GM23338 (cell line): ENCODE measurements around the gene GH1. TPM values are rescaled to one million over a fixed set of nuclear protein-coding genes. Genes with fewer than 3 reads are reported as not detected.

Source experiments
- ATAC-seq: fragments of 200-7000 bp; cut with Tn5 transposase; 3 replicates; pipeline ENCODE4 v1.9.1; 2020
- DNase-seq: peaks from one replicate; pipeline ENCODE4 v3.0.0-alpha.2; 2015; ENCODE audit warnings: low spot score
- H2AFZ ChIP-seq: fragments of 200-600 bp; sonication (generic); 2 replicates; pipeline ENCODE4 v1.8.0; 2016; ENCODE audit warnings: antibody characterized with exemption, mild to moderate bottlenecking, moderate library complexity
- H3F3A ChIP-seq: fragments of 200-600 bp; sonication (generic); replicated peaks from 2 replicates; pipeline ENCODE4 v1.8.0; 2017; ENCODE audit warnings: antibody characterized with exemption, mixed run types, low read depth
- H3K27ac ChIP-seq: fragments of 200-600 bp; sonication (generic); 2 replicates; pipeline ENCODE4 v1.6.1; 2016; ENCODE audit warnings: low read depth
- H3K27me3 ChIP-seq: fragments of 200-600 bp; sonication (generic); 2 replicates; pipeline ENCODE4 v1.8.0; 2016; ENCODE audit warnings: mild to moderate bottlenecking, mixed run types, moderate library complexity; ENCODE audit not compliant: insufficient read depth
- H3K36me3 ChIP-seq: fragments of 200-600 bp; sonication (generic); 2 replicates; pipeline ENCODE4 v1.8.0; 2016; ENCODE audit warnings: mild to moderate bottlenecking; ENCODE audit not compliant: insufficient read depth
- H3K4me1 ChIP-seq: fragments of 200-600 bp; sonication (generic); 2 replicates; pipeline ENCODE4 v1.8.0; 2016; ENCODE audit warnings: mild to moderate bottlenecking, moderate library complexity; ENCODE audit not compliant: insufficient read depth
- H3K4me2 ChIP-seq: fragments of 200-600 bp; sonication (generic); 2 replicates; pipeline ENCODE4 v1.7.1; 2017; ENCODE audit warnings: mixed run types
- H3K4me3 ChIP-seq: fragments of 200-600 bp; sonication (generic); 2 replicates; pipeline ENCODE4 v1.6.1; 2016; ENCODE audit warnings: mixed run types
- H3K79me2 ChIP-seq: fragments of 200-600 bp; sonication (generic); replicated peaks from 2 replicates; pipeline ENCODE4 v1.8.0; 2017; ENCODE audit warnings: mild to moderate bottlenecking; ENCODE audit not compliant: insufficient read depth
- H3K9me2 ChIP-seq: fragments of 200-600 bp; sonication (generic); 2 replicates; pipeline ENCODE4 v1.8.0; 2017; ENCODE audit not compliant: insufficient read depth
- H4K20me1 ChIP-seq: fragments of 200-600 bp; sonication (generic); replicated peaks from 2 replicates; pipeline ENCODE4 v1.8.0; 2017; ENCODE audit warnings: mild to moderate bottlenecking; ENCODE audit not compliant: insufficient read depth
- H3K27ac Mint-ChIP-seq: 2 replicates; pipeline ENCODE4 v1.8.0; 2020; ENCODE audit warnings: inconsistent platforms, mild to moderate bottlenecking, moderate library complexity, mixed read lengths
- H3K27me3 Mint-ChIP-seq: 3 replicates; pipeline ENCODE4 v1.8.0; 2022; ENCODE audit warnings: low read depth, mild to moderate bottlenecking, moderate library complexity, mixed read lengths, inconsistent platforms; ENCODE audit not compliant: insufficient read depth, poor library complexity
- H3K36me3 Mint-ChIP-seq: 3 replicates; pipeline ENCODE4 v1.8.0; 2021; ENCODE audit warnings: low read depth, mild to moderate bottlenecking, inconsistent platforms, moderate library complexity, mixed read lengths
- H3K4me1 Mint-ChIP-seq: 3 replicates; pipeline ENCODE4 v1.8.0; 2020; ENCODE audit warnings: mild to moderate bottlenecking, inconsistent platforms, mixed read lengths
- H3K4me3 Mint-ChIP-seq: 3 replicates; pipeline ENCODE4 v1.8.0; 2021; ENCODE audit warnings: moderate library complexity, mild to moderate bottlenecking, inconsistent platforms, mixed read lengths
- H3K9me3 Mint-ChIP-seq: 3 replicates; pipeline ENCODE4 v1.8.0; 2020; ENCODE audit warnings: moderate library complexity, mild to moderate bottlenecking, inconsistent platforms, mixed read lengths
- CREB1 ChIP-seq: fragments of 250-450 bp; sonication (Bioruptor Pico); IDR thresholded peaks from 2 replicates; pipeline ENCODE4 v1.5.0; 2020; ENCODE audit warnings: low read depth, mild to moderate bottlenecking, moderate library complexity
- ETS1 ChIP-seq: IDR thresholded peaks from 2 replicates; pipeline ENCODE4 v1.6.1; 2016; ENCODE audit warnings: antibody characterized with exemption
- EZH2 ChIP-seq: fragments of 200-600 bp; sonication (generic); IDR thresholded peaks from one replicate; pipeline ENCODE4 v1.8.0; 2017; ENCODE audit warnings: antibody characterized with exemption, mild to moderate bottlenecking, low read depth; ENCODE audit not compliant: unreplicated experiment
- EZH2phosphoT487 ChIP-seq: fragments of 200-600 bp; sonication (generic); IDR thresholded peaks from one replicate; pipeline ENCODE4 v1.8.1; 2018; ENCODE audit warnings: antibody characterized with exemption; ENCODE audit not compliant: unreplicated experiment
- JUNB ChIP-seq: IDR thresholded peaks from one replicate; pipeline ENCODE4 v1.6.1; 2016; ENCODE audit warnings: antibody characterized with exemption; ENCODE audit not compliant: unreplicated experiment
- NANOG ChIP-seq: IDR thresholded peaks from 2 replicates; pipeline ENCODE4 v1.6.1; 2016; ENCODE audit warnings: antibody characterized with exemption, borderline replicate concordance
- REST ChIP-seq: IDR thresholded peaks from one replicate; pipeline ENCODE4 v1.6.1; 2018; ENCODE audit warnings: antibody characterized with exemption; ENCODE audit not compliant: unreplicated experiment
- STAT1 ChIP-seq: IDR thresholded peaks from one replicate; pipeline ENCODE4 v1.6.1; 2016; ENCODE audit warnings: antibody characterized with exemption; ENCODE audit not compliant: unreplicated experiment
- ZNF114 ChIP-seq: fragments of 250-450 bp; sonication (Bioruptor Pico); IDR thresholded peaks from 2 replicates; pipeline ENCODE4 v1.5.0; 2020; ENCODE audit warnings: mild to moderate bottlenecking, moderate library complexity
- ZNF331 ChIP-seq: fragments of 250-450 bp; sonication (Bioruptor Pico); IDR thresholded peaks from 2 replicates; pipeline ENCODE4 v1.5.0; 2020; ENCODE audit warnings: low read depth, mild to moderate bottlenecking, moderate library complexity
- ZNF462 ChIP-seq: fragments of 250-450 bp; sonication (Bioruptor Pico); IDR thresholded peaks from 2 replicates; pipeline ENCODE4 v1.5.0; 2020; ENCODE audit warnings: mild to moderate bottlenecking, moderate library complexity
- polyA plus RNA-seq: library from polyadenylated mRNA; unstranded; fragments of >200 nt; fragmentation: Nextera tagmentation; extraction: Ambion mirVana; gene quantifications from 2 replicates; pipeline ENCODE4 v1.2.1, GENCODE V29; 2016
- total RNA-seq: library from RNA; depleted of rRNA; stranded (reverse); fragments of >200 nt; shearing (Covaris generic); gene quantifications from 2 replicates; pipeline ENCODE4 v1.2.3, GENCODE V29; 2014

The GH1 gene
- total and polyA plus RNA-seq, 2 experiments from 2014 or later = 0.57 TPM; not detected in 1

- H3K27me3 ChIP-seq = no peaks in the 10 kb centered on the region
- no peaks in the 10 kb centered on the region for H3K79me2 ChIP-seq
- no peak overlapping the region for H3K27ac ChIP-seq
- H3K4me2 ChIP-seq = no peak overlapping the region
- no peaks in the 10 kb centered on the region for H4K20me1 ChIP-seq
- no peaks in the 10 kb centered on the region for H3K9me2 ChIP-seq
- no peaks in the 10 kb centered on the region; the same call in 2 of the 3 replicates for H3K9me3 Mint-ChIP-seq
- H3K4me1 ChIP-seq = no peaks in the 10 kb centered on the region
- H3K36me3 ChIP-seq = no peaks in the 10 kb centered on the region
- H3K27me3 Mint-ChIP-seq = peaks cover 2% of the 10 kb centered on the region
- peaks cover 2% of the 10 kb centered on the region; the same call in 2 of the 3 replicates for H3K4me1 Mint-ChIP-seq
- peaks cover 33% of the 10 kb centered on the region for H3K36me3 Mint-ChIP-seq
- no peak for ATAC-seq
- no peak for DNase-seq
- TF ChIP-seq NANOG (no peak), JUNB (no peak), EZH2 (no peak), REST (no peak), ETS1 (no peak), EZH2phosphoT487 (no peak), STAT1 (no peak), ZNF331 (CRISPR knock-in tag) (no peak), ZNF462 (CRISPR knock-in tag) (no peak), CREB1 (CRISPR knock-in tag) (no peak), ZNF114 (CRISPR knock-in tag) (no peak)
- H3F3A ChIP-seq = no peaks in the 10 kb centered on the region
- no peak overlapping the region for H3K27ac Mint-ChIP-seq
- no peak overlapping the region for H2AFZ ChIP-seq
- H3K4me3 ChIP-seq = no peak overlapping the region
- no peak overlapping the region for H3K4me3 Mint-ChIP-seq
Observed at GRCh38 chr17:63942309-63942985, 23.8 kb upstream of the GH1 start.
